Stimulated activated CD8-positive, alpha-beta memory T cell treated with anti-CD3 and anti-CD28 coated beads, Interleukin-7, amount 100 ng/mL, for 24 hours (primary cell): Measurements from ENCODE around the gene WDR35.

ENCODE experiments used
- DNase-seq: peaks from one replicate; pipeline ENCODE4 v3.0.0-alpha.2; 2020; ENCODE audit warnings: low read depth

WDR35 gene

GRCh38 chr2:19989667-19990415 lies at the start of gene WDR35:
Gene WDR35 (minus strand): TSS chr2:19990105. CDS start chr2:19990015, 90 bp downstream.
- peak; percentile 87 for DNase-seq

DNA sequence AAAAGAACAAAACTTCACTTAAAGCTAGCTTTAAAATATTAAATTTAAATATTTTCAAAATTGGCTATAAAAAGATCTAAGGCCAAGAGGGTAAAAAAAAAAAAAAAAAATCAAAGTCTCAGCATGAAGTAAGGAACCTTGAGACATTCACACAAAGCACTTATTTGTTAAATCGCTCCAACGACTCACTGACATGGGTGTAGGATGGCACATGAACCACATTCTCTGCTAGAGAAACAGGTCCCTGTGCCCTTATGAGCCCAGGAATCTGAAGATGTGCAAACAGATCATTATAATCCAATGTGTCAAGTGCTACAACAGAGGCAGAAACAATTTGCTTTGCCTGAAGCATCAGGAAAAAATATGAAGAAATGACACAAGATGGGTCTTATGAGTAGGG lies 47.8 kb upstream of the WDR35 start:
- no peak for DNase-seq

- no peak for DNase-seq
Measured at GRCh38 chr2:20035955-20036666, 46.2 kb upstream of the WDR35 start.

DNA sequence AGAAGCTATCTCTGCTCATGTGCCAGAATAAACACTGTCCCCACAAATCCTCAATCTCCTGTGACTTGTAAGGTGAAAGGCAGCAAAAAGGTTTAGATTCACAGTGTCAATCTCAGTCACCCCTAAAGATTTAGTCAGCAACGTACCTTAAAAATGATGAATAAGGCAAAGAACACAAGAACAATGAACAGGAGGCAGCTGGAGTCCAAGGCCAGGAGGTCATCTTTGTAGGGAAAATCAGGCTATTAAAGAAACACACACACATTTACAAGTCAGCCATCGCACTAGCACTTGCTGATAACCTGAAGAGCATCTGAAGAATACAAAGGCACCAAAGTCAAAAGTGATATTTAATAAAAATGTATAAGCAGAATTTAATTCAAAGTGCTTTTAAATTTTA lies 44.9 kb upstream of the WDR35 start:
- no peak for DNase-seq

DNA sequence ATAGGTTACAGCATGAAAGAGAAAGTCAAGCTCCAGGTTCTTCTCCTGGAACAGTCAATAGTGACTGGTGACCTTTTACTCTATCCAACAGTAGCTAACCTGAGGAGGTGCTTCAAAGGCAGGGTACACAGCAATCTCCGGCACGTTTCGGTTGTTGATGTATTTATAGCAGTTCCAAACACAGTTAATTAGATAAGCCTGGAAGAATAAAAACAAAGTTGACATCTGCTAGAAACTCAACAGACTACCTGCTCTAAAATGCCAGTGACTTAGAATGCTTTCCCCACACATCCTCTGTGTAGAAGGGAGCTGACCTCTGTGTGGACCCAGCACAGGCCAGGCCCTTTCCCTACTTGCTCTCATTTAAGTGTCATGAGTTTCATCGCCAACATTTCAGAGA lies 44.3 kb upstream of the WDR35 start:
- DNase-seq, result no peak

DNA sequence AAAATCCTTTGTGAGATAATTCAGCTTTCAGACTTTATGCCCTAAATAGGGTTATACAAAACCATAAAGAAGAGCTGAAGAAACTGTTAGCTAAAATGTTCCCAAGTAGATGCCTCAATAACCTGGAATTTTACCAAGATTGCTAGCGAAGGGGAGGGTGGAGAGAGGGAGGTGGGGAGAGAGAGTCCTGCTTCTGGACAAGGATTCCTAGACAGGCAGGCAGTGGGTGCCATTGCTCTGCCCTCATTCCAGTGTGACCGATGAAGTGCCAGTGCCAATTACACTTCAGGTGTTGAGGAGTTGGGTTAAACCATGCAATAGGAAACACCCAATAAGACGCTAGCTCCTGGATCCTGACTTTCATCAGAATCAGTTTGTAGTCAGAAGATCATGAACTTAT lies 43.4 kb upstream of the WDR35 start:
- no peak for DNase-seq

DNA sequence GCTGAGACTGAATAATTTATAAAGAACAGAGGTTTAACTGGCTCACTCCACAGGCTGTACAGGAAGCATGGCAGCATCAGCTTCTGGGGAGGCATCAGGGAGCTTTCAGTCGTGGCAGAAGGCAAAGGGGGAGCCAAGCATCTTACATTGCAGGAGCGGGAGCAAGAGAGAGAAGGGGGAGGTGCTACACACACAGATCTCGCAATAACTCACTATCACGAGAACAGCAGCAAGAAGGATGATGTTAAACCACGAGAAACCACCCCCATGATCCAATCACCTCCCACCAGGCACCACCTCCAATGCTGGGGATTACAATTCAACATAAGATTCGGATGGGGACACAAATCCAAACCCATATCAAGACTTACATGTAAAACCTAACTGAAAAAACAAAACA lies 40.3 kb upstream of the WDR35 start:
- no peak for DNase-seq

DNA sequence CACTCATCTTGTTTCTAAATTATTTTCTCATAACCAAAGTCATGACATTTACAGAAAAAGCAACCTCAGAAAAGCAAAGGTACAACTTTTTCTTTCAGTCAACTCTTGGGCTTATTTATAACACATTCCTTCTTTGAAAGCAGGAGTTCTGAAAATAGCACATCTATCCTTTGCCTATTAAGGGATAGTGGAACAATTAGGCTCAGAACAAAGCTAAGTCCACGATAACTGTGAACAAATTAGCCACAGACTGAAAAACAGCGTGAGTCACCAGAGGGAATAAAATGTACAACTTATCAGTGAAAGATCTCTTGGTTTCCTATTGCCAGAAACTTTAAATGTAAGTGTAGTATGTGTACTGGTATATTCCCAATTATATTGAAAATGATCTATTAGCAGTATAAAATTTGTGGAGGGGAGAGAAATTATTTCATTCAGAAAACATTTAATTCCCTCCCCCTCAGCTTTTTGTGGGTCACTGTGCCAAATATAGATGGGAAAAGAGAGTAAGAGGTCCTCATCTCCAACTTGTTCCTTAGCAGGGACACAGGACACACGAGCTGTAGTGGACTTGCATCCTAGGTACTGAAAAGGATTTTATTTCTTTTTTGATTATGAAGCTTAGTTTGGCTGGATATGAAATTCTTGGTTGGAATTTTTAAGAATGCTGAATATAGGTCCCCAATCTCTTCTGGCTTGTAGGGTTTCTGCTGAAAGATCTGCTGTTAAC lies 38.0 kb upstream of the WDR35 start:
- DNase-seq, result no peak

DNA sequence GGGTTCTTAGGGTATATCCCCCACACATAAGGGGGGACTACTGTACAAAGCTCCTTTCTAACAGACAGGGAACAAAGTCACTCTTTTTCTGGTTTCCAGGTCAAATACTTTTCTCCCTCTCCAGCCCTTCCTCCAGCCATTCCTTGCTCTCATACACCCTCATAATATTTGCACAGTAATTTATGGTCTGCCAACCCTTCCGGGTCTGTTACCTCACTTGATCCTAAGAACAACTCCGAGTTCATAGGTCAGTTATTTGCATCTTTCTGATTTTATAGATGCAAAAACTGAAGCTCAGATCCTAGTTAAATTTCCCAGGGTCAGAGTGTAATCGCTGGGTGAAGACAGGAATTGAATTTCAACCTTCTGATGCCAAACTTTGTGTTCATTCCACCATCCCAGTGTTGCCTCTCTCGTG lies 37.4 kb upstream of the WDR35 start:
- no peak for DNase-seq

DNA sequence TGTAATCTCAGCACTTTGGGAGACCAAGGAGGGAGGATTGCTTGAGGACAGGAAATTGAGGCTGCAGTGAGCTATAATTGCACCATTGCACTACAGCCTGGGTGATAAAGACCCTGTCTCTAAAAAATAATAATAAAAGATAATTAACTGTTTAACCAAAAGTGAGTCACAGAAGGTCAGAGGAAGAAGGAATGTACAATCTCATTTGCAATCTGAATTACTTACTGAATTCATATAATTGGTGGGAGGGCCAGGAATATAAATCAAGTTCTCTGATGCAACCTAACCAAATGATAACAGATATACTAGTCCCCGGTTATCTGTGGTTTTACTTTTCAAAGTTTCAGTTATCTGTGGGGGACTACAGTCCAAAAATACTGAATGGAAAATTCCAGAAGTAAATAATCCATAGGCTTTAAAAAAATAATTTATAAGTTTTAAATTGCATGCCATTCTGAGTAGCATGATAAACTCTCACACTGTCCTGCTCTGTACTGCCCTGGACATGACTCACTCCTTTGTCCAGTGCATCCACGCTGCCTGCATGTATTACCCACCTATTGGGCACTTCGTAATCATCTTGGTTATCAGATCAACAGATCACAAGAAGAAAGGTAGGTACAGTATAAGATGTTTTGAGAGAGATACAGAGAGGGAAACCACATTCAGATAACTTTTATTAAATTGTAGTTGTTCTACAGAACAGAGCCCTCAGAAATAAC lies 35.3 kb upstream of the WDR35 start:
- no peak for DNase-seq

GRCh38 chr2:20023688-20024087 lies 33.8 kb upstream of the WDR35 start:
- no peak for DNase-seq

DNA sequence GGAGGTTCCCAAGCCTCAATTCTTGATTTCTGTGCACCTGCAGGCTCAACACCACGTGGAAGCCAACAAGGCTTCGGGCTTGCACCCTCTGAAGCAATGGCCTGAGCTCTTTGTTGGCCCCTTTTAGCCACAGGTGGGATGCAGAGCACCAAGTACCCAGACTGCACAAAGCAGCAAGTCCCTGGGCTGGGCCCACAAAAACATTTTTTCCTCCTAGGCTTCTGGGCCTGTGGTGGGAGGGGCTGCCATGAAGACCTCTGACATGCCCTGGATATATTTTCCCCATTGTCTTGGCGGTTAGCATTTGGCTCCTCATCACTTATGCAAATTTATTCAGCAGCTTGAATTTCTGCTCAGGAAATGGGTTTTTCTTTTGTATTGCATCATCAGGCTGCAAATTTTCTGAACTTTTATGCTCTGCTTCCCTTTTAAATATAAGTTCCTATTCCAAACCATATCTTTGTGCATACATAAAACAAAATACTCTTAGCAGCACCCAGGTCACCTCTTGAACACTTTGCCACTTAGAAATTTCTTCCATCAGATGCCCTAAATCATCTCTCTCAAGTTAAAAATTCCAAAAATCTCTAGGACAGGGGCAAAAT lies 31.6 kb upstream of the WDR35 start:
- DNase-seq, result no peak

GRCh38 chr2:20019747-20020146 lies 29.8 kb upstream of the WDR35 start:
- no peak for DNase-seq

GRCh38 chr2:20018601-20019152 lies 28.8 kb upstream of the WDR35 start:
- no peak for DNase-seq

DNA sequence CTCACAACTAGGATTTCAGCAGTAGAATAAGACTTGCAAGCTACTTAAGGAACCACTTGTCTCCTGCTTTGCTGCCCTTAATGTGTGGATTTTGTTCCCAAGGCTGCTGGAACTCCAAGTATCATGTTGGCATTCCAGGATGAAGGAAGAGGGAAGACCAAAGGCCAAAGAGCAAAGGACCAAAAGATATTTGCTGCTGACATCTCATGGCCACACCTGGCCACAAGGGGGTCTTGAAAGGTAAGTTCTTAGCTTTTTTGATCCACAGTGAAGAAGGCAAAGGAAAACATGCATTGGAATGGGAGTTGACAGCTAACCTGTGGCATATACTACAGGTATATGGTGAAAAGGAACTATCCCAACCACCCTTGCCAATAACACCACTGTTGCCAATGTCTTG lies 26.4 kb upstream of the WDR35 start:
- no peak for DNase-seq

- no peak for DNase-seq
Measured at GRCh38 chr2:20015482-20016083, 25.7 kb upstream of the WDR35 start.

- DNase-seq, result no peak
Measured at GRCh38 chr2:20013126-20013849, 23.4 kb upstream of the WDR35 start.

- DNase-seq, result no peak
Measured at GRCh38 chr2:20012282-20013125, 22.6 kb upstream of the WDR35 start, which contains the start of gene MATN3. Gene MATN3 (minus strand): TSS chr2:20012668. CDS start chr2:20012631, 37 bp downstream.

DNA sequence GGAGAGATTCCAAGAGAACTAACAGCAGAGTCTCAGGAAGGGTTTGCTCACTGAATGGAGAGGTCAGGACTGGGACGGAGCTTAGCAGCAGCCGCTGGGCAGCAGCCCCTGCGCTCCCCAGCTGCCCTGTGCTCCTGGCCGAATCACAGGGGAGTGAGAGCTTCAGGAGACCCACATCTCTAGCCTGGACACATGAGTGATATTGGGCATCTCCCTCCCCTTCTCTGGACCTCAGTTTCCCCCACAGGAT lies 22.1 kb upstream of the WDR35 start:
- DNase-seq, result no peak
